ENCODE results near the gene LIMK1.
A peak's percentile ranks its signal among the peaks of the same experiment; 100 is the strongest.

Gene LIMK1

GRCh38 chr7:74092321-74092963, 8.8 kb downstream of the LIMK1 start:
- TF ChIP-seq CTCF (IDR thresholded peaks at IDR 0.05; ENCODE audit: low read depth, low read length), result no peak
- DNase-seq (ENCODE audit: extremely low read depth, low read depth), result no peak

GRCh38 chr7:74092964-74093471, 9.4 kb downstream of the LIMK1 start:
- DNase-seq (ENCODE audit: extremely low read depth, low read depth), result no peak
- TF ChIP-seq CTCF (IDR thresholded peaks at IDR 0.05; ENCODE audit: low read depth, low read length), result no peak

GRCh38 chr7:74093671-74094223, 10.1 kb downstream of the LIMK1 start:
- TF ChIP-seq CTCF (IDR thresholded peaks at IDR 0.05; ENCODE audit: low read depth, low read length), result no peak
- no peak for DNase-seq (ENCODE audit: extremely low read depth, low read depth)

GRCh38 chr7:74094224-74095101, 10.9 kb downstream of the LIMK1 start:
- TF ChIP-seq CTCF (IDR thresholded peaks at IDR 0.05; ENCODE audit: low read depth, low read length), result no peak
- peak; percentile 48 for DNase-seq (ENCODE audit: extremely low read depth, low read depth)

- no peak for DNase-seq (ENCODE audit: extremely low read depth, low read depth)
- no peak for TF ChIP-seq CTCF (IDR thresholded peaks at IDR 0.05; ENCODE audit: low read depth, low read length)
Measured at GRCh38 chr7:74095135-74095534, 11.5 kb downstream of the LIMK1 start.

GRCh38 chr7:74097937-74098614, 14.5 kb downstream of the LIMK1 start:
- DNase-seq (ENCODE audit: extremely low read depth, low read depth), result peak; percentile 85

More at GRCh38 chr7:74097937-74098614, 14.5 kb downstream of the LIMK1 start:
- no peak for TF ChIP-seq CTCF (IDR thresholded peaks at IDR 0.05; ENCODE audit: low read depth, low read length)

Data from AG09319 (cell line).